Activated CD4-positive, alpha-beta T cell treated with anti-CD3 and anti-CD28 coated beads, Interleukin-2, Interleukin-6, amounts not matched to agents 100 ng/mL and 50 ng/mL, durations not matched to agents 16 hours and 8 hours (primary cell): ENCODE results near the gene CCDC138.

Experiments
- DNase-seq: peaks from one replicate; pipeline ENCODE4 v3.0.0-alpha.2; 2020

Gene CCDC138

DNA sequence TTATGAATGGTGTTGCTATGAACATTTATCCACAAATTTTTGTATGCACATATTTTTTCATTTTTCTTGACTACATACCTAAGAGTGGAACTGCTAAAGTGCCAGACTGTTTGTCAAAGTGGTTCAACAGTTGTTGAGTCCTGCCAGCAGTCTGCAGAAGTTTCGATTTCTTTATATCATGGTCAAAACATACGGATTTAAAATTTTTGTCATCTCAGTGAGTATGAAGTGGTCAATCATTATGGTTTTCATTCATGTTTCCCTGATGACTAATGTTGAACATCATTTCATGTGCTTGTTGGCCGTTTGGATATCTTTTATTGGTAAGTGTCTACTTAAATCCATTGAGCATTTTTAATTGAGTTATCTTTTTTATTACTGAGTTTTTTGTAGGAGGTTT lies 39.2 kb downstream of the CCDC138 start:
- DNase-seq: no peak

DNA sequence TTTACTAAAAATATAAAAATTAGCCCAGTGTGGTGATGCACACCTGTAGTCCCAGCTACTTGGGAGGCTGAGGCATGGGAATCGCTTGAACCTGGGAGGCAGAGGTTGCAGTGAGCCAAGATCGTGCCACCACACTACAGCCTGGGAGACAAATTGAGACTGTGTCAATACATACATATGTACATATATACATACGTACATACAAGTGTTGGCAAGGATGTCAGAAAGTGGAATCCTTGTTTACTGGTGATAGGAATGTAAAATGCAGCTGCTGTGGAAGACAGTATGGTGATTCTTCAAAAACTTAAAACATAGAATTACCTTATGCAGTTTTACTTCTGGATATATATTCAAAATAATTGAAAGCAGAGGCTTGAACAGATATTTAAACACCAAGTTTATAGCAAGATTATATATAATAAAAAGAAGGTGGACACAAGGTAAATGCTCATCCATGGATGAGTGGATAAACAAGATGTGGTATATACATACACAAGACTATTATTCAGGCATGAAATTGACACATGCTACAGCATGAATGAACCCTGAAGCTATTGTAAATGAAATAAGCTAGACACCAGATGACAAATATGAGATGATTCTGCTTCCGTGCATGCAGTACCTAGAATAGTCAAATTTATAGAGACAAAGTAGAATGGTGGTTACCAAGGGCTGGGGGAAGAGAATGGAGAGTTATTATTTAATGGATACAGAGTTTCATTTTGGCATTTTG lies 43.2 kb downstream of the CCDC138 start:
- no peak for DNase-seq

DNA sequence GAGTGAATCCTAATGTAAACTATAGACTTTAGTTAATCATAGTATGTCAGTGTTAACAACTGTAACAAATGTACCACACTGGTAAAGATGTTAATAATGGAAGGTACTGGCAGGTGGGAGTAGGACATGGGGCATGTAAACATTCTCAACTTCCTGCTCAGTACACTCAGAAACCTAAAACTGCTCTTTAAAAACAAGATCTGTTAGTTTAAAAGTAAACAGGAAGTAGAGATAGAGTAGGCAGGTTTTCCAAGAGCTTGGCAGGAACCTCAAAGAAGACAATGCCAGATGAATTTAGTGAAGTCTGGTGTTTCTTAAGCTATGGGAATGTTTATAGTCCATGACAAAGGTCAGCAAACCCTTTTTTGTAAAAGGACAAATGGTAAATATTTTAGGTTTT lies 46.6 kb downstream of the CCDC138 start:
- peak; percentile 8 for DNase-seq

DNA sequence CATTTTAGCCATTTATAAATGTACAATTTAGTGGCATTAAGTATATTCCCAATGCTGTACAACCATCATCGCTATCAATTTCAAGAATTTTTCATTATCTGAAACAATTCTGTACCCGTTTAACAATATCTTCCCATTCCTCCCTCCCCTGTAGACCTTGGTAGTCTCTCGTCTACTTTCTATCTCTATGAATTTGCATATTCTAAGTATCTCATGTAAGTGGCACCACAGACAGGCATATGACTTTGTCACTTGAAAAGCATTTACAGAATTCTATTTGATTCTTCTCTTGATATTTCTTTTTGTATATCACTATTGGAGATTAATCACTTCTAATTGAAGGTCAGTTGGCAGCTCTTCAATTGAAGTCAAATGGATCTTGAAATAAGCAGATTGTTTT lies 48.0 kb downstream of the CCDC138 start:
- no peak for DNase-seq

DNA sequence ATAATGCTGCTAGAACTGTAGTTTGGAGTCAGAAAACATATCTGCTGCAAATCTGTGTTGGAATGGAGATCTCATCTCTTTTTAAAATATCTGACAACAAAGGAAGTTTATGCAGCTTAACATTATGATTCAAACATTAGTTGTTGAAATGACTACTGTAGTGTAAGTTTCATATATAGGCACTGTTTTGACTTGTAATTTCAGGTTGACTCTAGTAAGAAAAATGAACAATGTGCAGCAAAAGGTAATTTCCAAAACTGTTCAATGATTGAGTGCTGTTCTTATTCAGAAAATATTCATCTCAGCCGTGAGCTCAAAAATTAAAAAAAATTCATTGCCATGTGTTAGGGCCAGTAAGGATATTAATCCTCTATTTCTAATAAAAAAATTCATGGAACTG lies 48.5 kb downstream of the CCDC138 start:
- DNase-seq: peak; percentile 61

DNA sequence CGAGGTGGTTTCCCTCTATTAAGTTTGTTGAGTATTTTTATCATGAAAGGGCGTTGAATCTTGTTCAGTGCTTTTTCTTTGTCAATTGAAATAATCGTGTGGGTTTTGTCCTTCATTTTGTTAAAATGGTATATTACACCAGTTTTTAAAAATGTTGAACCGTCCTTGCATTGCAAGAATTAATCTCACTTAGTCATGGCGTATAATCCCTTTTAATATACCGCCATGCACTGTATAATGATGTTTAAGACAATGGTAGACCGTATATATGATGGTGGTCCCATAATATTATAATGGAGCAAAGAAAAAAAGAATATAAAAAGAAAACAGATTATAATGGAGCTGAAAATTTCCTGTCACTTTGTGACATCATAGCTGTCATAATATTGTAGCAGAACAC lies 50.6 kb downstream of the CCDC138 start:
- no peak for DNase-seq

DNA sequence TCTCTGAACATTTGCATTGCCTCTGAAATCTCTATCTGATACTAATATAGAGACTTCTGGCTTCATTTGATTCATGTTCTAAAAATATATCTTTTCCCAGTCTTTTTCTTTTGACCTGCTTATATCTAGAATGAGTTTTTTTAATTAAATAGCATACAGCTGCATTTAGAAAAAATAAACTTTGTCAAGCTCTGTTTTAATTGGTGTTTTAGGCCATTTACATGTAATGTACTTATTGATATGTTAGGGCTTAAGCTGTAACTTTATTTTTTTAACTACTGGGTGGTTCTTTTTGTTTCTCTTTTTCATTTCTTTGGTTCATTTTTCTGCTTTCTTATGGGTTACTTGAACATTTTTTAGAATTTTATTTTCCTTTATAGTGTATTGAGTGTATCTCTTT lies 54.9 kb downstream of the CCDC138 start:
- no peak for DNase-seq

DNA sequence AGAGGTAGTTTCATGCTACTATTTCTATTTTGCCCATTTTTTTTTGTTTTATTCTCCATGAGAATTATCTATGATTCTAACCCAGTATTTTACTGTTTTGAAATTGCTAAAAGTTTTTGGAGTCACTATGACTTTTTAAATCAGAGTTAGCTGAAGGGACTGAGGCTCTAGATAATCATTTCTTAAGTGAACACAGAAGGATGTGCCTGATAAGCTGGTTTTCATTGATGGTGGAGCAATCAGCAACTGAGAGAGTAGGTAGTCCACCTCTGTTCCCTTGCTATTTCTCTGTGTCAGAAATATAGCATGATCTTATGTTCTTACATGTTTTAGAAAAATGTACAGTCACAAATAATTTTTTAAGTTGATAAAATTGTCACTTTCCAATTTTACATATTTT lies 59.4 kb downstream of the CCDC138 start:
- no peak for DNase-seq

DNA sequence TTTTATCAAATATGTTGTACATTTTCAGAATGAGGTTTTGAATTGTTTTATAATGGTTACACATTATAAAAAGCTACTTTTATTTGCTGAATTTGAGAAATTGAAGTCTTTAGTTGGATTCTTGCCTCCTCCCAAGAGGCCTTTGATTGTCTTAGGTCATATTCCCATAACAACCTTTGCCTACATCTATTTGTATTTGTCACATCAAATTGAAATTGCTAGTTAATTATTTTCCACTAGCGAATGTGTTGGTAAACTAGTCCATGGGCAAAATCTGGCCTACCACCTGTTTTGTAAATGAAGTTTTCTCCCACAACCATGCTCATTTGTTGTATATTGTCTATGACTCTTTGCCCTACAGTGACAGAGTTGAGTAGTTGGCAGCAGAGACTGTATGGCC lies 60.4 kb downstream of the CCDC138 start:
- no peak for DNase-seq

DNA sequence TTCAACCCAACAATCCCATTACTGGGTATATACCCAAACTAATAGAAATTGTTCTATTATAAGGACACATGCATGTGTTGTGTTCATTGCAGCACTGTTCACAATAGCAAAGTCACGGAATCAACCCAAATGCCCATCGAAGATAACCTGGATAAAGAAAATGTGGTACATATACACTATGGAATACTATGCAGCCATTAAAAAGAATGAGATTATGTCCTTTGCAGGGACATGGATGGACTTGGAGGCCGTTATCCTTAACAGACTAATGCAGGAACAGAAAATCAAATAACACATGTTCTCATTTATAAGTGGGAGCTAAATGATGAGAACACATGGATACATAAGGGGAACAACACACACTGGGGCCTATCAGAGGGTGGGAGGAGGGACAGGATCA lies 65.8 kb downstream of the CCDC138 start:
- no peak for DNase-seq

DNA sequence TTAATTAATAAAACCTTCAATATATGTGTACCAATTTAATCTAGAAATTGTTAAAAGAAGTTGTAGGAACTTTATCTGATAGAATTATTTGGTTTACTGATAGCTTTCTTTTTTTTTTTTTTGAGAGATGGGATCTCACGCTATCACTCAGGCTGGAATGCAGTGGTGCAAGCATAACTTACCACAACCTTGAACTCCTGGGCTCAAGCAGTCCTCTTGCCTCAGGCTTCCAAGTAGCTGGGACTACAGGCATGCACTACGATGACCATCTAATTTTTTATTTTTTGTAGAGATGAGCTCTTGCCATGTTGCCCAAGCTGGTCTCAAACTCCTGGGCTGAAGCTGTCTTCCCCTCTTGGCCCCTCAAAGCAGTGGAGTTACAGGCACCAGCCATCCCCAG lies 66.8 kb downstream of the CCDC138 start:
- DNase-seq: no peak

DNA sequence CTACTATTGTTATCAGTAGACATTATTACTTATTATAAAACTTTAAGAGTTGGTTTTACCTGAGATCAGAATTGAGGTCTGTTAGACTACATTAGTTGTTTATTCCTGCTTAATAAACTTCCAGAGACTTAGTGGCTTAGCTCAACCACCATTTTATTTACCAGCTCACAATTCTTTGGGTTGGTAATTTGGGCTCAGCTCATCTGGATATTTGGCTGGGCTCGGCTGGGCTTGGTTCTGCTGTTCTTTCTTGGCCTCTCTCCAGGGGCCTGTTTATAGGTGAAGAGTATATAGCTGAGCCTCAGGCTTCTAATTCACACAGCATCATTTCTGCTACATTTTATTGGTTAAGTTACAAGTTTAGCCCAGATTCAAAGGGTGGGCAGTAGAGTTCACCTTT lies 67.9 kb downstream of the CCDC138 start:
- DNase-seq: no peak

DNA sequence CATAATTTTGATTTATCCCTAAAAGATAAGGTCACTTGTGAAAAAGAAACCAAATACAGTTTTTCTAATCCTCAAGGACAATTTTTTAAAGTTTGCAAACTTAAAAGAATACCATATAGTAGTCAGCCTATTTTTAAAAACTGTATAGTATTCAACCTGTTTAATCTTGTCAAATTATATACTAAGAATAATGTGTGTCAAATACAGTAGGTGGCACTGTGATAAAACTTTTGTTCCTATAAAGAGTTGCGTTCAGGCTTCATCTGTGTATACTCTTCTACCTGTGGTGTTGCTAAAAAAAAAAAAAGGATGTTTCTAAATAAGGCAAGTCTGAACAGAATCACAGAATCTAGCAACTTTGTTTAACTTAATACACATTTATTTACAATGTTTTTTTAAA lies 68.6 kb downstream of the CCDC138 start:
- no peak for DNase-seq

DNA sequence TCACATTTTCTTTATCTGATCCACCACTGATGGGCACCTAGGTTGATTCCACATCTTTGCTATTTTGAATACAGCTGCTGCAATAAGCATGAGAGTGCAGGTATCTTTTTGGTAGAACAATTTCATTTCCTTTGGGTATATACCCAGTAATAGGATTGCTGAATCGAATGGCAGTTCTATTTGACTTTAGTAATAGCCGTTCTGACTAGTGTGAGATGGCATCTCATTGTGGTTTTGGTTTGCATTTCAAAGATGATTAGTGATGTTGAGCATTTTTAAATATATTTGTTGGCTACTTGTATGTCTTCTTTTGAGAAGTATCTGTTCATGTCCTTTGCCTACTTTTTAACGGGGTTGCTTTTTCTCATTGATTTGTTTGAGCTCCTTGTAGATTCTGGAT lies 72.3 kb downstream of the CCDC138 start:
- no peak for DNase-seq

DNA sequence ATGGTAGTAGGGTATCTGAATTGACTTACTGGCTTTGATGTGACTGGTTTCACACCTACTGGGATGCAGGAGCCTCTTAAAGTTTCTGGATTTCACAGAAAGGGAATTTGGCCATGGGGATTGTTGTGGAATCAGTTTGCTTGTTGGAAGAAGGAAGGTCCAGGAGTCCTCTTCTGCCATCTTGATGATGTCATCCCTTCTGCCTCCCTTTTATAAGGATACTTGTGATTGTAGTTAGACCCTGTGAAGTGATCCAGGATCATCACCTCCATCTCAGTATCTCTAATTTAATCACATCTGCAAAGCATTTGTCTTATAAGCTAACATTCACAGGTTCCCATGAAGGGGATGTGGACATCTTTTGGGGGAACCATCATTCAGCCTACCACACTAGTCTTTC lies 79.5 kb downstream of the CCDC138 start:
- no peak for DNase-seq

DNA sequence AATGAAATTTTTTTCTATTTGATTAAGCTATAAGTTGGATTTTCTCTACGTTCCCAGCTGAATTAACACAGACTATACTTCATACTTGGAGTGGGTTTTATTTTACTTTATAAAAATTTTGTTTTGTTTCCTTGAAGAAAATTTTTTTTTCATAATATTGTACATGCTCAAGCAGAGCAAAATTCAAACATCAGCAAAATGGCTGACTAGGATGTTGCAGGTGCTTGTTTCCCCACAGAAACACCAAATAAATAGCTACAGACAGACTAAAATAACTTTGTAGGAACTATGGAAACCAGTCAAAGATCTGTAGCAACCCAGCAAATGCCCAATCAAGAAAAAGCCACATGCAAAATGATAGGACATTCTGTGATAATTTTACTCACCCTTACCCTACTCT lies 82.3 kb downstream of the CCDC138 start:
- no peak for DNase-seq

DNA sequence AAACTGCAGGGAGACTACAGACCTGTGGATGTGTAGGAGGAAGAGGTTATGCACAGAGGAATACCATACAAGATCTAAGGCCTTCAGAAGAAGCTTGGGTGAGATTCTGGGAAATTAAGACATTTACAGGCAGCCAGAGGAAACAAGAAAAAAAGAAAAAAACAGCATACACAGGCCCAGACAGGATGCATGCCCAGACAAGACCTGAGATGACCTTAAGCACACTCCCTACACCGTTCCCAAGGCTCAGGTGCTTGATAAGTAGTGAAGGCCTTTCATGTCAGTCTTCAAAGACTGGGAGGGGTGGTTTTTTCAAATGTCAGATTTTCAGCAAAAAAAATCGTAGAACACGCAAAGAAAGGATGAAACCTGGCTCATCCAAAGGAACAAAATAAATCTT lies 83.0 kb downstream of the CCDC138 start:
- DNase-seq: no peak

DNA sequence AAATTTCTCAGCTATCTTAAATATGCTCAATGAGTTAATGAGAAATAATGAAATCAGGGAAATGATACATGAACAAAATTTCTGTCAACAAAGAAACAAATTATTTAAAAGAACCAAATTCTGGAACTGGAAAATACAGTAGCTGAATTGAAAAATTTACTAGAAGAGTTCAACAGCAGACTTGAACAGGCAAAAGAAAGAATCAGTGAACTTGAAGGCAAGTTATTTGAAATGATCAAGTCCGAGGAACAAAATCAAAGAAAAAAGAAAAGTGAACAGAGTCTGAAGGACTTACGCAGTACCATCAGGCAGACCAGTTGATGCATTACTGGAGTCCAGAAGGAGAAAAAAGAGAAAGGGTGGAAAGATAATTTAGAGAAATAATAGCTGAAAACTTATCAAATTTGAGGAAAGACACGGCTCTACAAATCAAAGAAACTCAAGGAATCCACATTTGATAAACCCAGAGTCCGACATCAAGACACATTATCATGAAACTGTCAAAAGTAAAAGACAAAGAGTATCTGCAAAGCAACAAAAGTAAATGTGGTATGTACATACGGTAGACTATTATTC lies 83.6 kb downstream of the CCDC138 start:
- DNase-seq: no peak

DNA sequence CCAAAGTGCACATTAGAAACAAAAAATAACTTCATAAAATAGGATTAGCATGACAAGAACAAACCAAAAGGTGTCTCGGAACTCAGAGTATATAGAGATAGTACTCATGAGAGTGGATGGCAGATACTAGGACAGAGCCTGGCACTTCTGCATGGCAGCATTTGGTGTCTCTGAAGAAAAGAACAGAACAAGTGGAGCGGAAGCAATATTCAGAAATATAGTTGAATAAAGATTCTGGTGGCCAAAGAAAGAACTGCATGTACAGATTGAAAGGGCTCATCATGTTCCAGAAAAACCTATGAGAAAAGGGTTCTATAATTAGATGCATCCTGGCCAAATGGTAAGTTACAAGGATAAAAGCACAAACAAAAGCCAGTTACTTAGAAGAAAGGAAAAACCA lies 90.9 kb downstream of the CCDC138 start:
- DNase-seq: no peak

DNA sequence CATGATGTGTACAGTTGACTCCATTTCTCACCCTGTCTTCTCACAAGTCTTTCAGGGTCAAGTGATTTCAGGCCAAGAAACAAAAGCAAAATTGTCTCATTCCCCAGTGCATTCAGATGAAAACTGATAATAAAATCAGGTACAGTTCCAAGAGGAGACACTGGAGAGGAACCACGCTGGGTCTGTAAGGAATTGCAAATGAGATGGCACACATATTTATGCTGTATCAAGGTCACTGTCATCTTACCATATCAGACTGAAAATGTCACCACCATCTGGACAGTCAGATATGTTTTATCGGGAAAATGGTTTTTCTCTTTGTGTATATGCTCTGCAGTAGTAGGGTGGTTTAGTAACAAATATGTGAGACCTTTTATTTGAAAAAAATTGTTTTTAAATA lies 91.7 kb downstream of the CCDC138 start:
- DNase-seq: no peak

DNA sequence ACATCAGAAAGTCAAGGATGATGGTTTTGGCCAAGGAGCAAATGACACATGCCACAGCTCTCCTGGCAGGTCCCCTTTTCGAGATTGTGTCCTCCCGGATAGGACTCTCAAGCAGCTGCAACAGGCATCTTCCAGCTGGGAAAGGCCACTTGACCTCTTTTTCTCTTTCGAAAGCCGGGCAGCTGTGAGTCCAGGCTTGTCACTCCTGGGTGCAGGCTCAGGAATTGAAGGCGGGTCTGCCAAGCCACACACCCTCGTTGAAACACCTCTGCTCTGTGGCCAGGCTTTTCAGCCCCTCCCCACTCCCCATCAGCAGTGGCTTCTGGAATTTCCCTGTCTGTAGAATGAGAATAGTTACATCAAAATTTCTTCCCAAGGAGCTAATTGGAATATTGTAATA lies 98.0 kb downstream of the CCDC138 start:
- no peak for DNase-seq

DNA sequence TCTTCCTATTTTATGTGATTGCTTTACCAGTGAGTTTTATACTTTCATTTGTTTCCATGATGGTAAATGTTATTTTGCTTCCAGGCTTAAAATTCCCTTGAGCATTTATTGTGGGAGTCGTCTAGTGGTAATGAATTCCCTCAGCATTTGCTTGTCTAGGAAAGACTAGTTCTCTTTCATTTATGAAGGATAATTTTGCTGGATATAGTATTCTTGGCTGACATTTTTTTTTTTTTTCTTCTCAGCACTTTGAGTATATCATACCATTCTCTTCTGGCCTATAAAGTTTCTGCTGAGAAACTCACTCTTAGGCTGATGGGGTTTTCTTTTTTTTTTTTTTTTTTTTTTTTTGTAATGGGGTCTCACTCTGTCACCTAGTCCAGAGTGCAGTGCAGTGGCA lies 103.3 kb downstream of the CCDC138 start:
- DNase-seq: no peak

DNA sequence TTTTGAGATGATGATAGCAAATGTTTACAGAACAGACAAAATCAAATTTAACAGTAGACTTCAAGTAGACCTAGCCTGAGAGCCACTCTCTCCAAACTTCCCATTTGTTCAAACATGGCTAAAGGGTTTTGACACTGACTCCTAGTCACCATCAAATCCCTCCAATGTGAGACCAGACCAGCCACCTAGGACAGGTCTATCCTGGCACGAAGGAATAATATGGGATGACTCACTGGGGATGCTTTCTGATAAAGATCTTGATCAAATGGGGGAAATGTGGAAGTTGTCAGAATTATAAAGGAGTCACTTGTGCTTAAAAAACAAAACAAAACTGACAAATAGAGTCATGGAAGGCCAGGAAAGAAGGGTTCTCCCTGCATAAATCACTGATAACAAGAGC lies 106.7 kb downstream of the CCDC138 start:
- no peak for DNase-seq

DNA sequence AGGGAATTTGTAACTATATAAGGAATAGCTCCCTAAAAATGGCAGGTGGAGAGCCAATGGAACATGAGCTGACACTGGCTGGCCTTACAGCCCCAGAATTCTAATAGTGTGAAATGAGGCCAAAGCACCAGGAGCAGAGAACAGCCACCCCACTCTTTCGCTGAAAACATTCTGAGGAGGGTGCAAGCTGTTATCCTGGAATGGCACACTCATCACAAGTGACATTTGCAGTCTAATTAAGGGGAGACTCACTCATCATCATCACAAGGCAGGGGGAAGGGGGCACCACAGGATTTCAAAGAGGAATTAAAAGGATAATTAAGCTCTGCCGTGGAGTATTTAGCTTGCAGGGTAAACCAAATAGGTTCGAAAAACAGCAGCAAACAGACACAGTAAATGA lies 108.2 kb downstream of the CCDC138 start:
- DNase-seq: no peak

DNA sequence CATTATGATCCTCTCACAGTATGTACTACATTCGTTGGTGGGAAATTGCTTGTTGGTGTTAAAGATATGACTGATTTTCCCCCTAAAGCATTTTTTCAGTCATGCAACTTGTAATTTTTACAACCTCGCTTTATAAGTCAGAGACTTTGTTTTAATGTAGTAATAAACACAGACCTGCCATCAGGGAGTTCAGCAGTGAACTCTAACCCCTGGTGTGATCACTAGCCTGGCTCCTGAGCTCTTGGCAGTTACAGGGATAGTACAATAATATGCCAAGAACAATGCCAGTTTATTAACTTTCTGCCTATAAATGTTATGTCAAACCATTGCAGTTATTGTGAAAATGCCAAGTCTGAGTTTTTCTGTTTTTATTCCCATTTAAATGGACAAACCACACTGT lies 108.6 kb downstream of the CCDC138 start:
- DNase-seq: no peak
